ENCODE measurements around the gene GGPS1.

GRCh38 chr1:235358899-235359298 lies 30.5 kb downstream of the GGPS1 start:
- TF ChIP-seq CTCF (IDR thresholded peaks at IDR 0.05; ENCODE audit: poor library complexity) (no peak), EZH2phosphoT487 (IDR thresholded peaks at IDR 0.05; ENCODE audit: low read depth, severe bottlenecking, unreplicated experiment) (no peak), EZH2 (IDR thresholded peaks at IDR 0.05; ENCODE audit: borderline replicate concordance) (no peak)

Measured in hepatocyte (in vitro differentiated cells).